ENCODE data around the gene MKLN1.
"Not testable (repeated sequence)": the region's sequence is repeated elsewhere in the genome, so short reads cannot be mapped to it uniquely, and the experiment has no call there.

Gene MKLN1

GRCh38 chr7:131456338-131456737, 128.7 kb downstream of the MKLN1 start:
- DNase-seq (ENCODE audit: low spot score): no peak
- in situ Hi-C loops (cut with MboI; ENCODE audit: low sequenced_read_pairs, unreplicated experiment): no loop called here
- TF ChIP-seq CTCF (IDR thresholded peaks at IDR 0.05; ENCODE audit: borderline replicate concordance, control extremely low read depth, extremely low read depth, insufficient read depth, missing control alignments): no peak

- in situ Hi-C loops (cut with MboI; ENCODE audit: low sequenced_read_pairs, unreplicated experiment): no loop called here
- TF ChIP-seq CTCF (IDR thresholded peaks at IDR 0.05; ENCODE audit: borderline replicate concordance, control extremely low read depth, extremely low read depth, insufficient read depth, missing control alignments): no peak
Measured at GRCh38 chr7:131459256-131459655, 131.6 kb downstream of the MKLN1 start.

GRCh38 chr7:131462059-131462458, 134.4 kb downstream of the MKLN1 start:
- in situ Hi-C loops (cut with MboI; ENCODE audit: low sequenced_read_pairs, unreplicated experiment): no loop called here
- DNase-seq (ENCODE audit: low spot score): no peak
- TF ChIP-seq CTCF (IDR thresholded peaks at IDR 0.05; ENCODE audit: borderline replicate concordance, control extremely low read depth, extremely low read depth, insufficient read depth, missing control alignments): no peak

More at GRCh38 chr7:131459256-131459655, 131.6 kb downstream of the MKLN1 start:
- DNase-seq (ENCODE audit: low spot score): no peak

GRCh38 chr7:131462715-131463114, 135.0 kb downstream of the MKLN1 start:
- DNase-seq (ENCODE audit: low spot score); in situ Hi-C loops (cut with MboI; ENCODE audit: low sequenced_read_pairs, unreplicated experiment): not testable (repeated sequence)

GRCh38 chr7:131466735-131467365, 139.2 kb downstream of the MKLN1 start:
- DNase-seq (ENCODE audit: low spot score): no peak
- in situ Hi-C loops (cut with MboI; ENCODE audit: low sequenced_read_pairs, unreplicated experiment): no loop called here
- no peak for TF ChIP-seq CTCF (IDR thresholded peaks at IDR 0.05; ENCODE audit: borderline replicate concordance, control extremely low read depth, extremely low read depth, insufficient read depth, missing control alignments)

GRCh38 chr7:131467788-131468187, 140.1 kb downstream of the MKLN1 start:
- no peak for DNase-seq (ENCODE audit: low spot score)
- TF ChIP-seq CTCF (IDR thresholded peaks at IDR 0.05; ENCODE audit: borderline replicate concordance, control extremely low read depth, extremely low read depth, insufficient read depth, missing control alignments): no peak
- in situ Hi-C loops (cut with MboI; ENCODE audit: low sequenced_read_pairs, unreplicated experiment): no loop called here

- in situ Hi-C loops (cut with MboI; ENCODE audit: low sequenced_read_pairs, unreplicated experiment): no loop called here
- DNase-seq (ENCODE audit: low spot score): no peak
- no peak for TF ChIP-seq CTCF (IDR thresholded peaks at IDR 0.05; ENCODE audit: borderline replicate concordance, control extremely low read depth, extremely low read depth, insufficient read depth, missing control alignments)
Measured at GRCh38 chr7:131471250-131472004, 143.8 kb downstream of the MKLN1 start.

All from GM13976 (cell line).